KMS-11 (cell line): ENCODE data around the gene TRIOBP.
A peak's percentile ranks its signal among the peaks of the same experiment; 100 is the strongest.

Experiments
- H2AFZ ChIP-seq: fragments of 200-600 bp; sonication (generic); 2 replicates; pipeline ENCODE4 v1.6.1; 2016; ENCODE audit warnings: antibody characterized with exemption, mixed run types, low read depth
- H3K27ac ChIP-seq: fragments of 200-600 bp; sonication (generic); 2 replicates; pipeline ENCODE4 v1.6.1; 2016; ENCODE audit warnings: mild to moderate bottlenecking, mixed run types
- H3K27me3 ChIP-seq: fragments of 200-600 bp; sonication (generic); 2 replicates; pipeline ENCODE4 v1.6.1; 2017; ENCODE audit warnings: mild to moderate bottlenecking, low read depth, mixed run types, moderate library complexity; ENCODE audit not compliant: insufficient read depth
- H3K36me3 ChIP-seq: fragments of 200-600 bp; sonication (generic); 2 replicates; pipeline ENCODE4 v1.6.1; 2017; ENCODE audit warnings: mild to moderate bottlenecking, mixed run types; ENCODE audit not compliant: insufficient read depth
- H3K4me1 ChIP-seq: fragments of 200-600 bp; sonication (generic); 2 replicates; pipeline ENCODE4 v1.6.1; 2016; ENCODE audit warnings: mild to moderate bottlenecking, low read depth, mixed run types; ENCODE audit not compliant: poor library complexity, severe bottlenecking
- H3K4me2 ChIP-seq: fragments of 200-600 bp; sonication (generic); 2 replicates; pipeline ENCODE4 v1.7.0; 2016; ENCODE audit warnings: mild to moderate bottlenecking, mixed run types
- H3K4me3 ChIP-seq: fragments of 200-600 bp; sonication (generic); IDR thresholded peaks from 2 replicates; pipeline ENCODE4 v1.6.1; 2017; ENCODE audit warnings: low read depth, low read length, mixed read lengths; ENCODE audit not compliant: insufficient read depth
- H3K79me2 ChIP-seq: fragments of 200-600 bp; sonication (generic); 2 replicates; pipeline ENCODE4 v1.6.1; 2016; ENCODE audit warnings: low read depth, mixed run types; ENCODE audit not compliant: insufficient read depth
- H3K9ac ChIP-seq: fragments of 200-600 bp; sonication (generic); 2 replicates; pipeline ENCODE4 v1.6.1; 2016; ENCODE audit warnings: mild to moderate bottlenecking, mixed run types
- H4K20me1 ChIP-seq: fragments of 200-600 bp; sonication (generic); 2 replicates; pipeline ENCODE4 v1.6.1; 2016; ENCODE audit warnings: mild to moderate bottlenecking, mixed run types; ENCODE audit not compliant: insufficient read depth
- CTCF ChIP-seq: fragments of 200-600 bp; sonication (generic); conservative IDR thresholded peaks from 2 replicates; pipeline ENCODE4 v1.6.1; 2017; ENCODE audit warnings: low read depth, mild to moderate bottlenecking, antibody characterized with exemption, low read length, moderate library complexity, mixed read lengths

Gene TRIOBP

DNA sequence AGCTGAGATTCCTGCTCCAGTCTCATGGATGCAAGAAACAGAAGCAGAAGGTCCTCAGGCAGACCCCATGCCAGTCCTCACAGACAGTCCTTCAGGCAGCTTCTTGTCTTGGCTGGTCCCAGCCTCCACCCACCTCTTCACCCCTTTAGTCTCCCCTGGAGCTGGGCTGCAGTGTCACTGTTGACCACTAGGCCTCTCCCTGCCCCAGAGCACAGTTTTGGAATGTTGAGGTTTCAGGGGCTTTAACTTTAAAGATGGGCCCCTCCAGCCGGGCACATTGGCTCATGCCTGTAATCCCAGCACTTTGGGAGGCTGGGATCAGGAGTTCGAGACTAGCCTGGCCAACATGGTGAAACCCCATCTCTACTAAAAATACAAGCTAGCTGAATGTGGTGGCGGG is 71.4 kb downstream of the TRIOBP start:
- H3K36me3 ChIP-seq = no peaks in the 10 kb centered on the region

DNA sequence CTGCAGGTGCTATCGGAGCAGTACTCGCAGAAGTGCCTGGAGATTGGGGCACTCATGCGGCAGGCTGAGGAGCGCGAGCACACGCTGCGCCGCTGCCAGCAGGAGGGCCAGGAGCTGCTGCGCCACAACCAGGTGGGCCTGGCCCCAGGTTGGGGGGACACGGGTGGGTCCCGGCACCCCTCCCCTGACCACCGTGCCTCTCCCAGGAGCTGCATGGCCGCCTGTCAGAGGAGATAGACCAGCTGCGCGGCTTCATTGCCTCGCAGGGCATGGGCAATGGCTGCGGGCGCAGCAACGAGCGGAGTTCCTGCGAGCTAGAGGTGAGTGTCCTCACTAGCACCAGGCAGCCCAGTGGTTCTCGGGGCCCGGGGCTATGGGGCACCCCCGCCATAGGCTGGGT is 72.2 kb downstream of the TRIOBP start:
- Histone ChIP-seq H4K20me1 (no peaks in the 10 kb centered on the region), H3K36me3 (no peaks in the 10 kb centered on the region), H3K27me3 (no peaks in the 10 kb centered on the region), H3K4me3 (no peak overlapping the region), H3K4me1 (peaks cover 15% of the 10 kb centered on the region), H3K9ac (no peak overlapping the region), H2AFZ (no peak overlapping the region), H3K4me2 (no peak overlapping the region), H3K27ac (no peak overlapping the region), H3K79me2 (no peaks in the 10 kb centered on the region)
- TF ChIP-seq CTCF = no peak

More for the DNA sequence above, 71.4 kb downstream of the TRIOBP start:
- no peak overlapping the region for H3K4me2 ChIP-seq
- no peak overlapping the region for H3K27ac ChIP-seq
- H3K4me3 ChIP-seq = no peak overlapping the region
- no peaks in the 10 kb centered on the region for H3K79me2 ChIP-seq
- H2AFZ ChIP-seq = no peak overlapping the region
- TF ChIP-seq CTCF = peak; percentile 40; the same call in 1 of the 2 replicates
- peaks cover 21% of the 10 kb centered on the region for H3K4me1 ChIP-seq
- no peaks in the 10 kb centered on the region for H4K20me1 ChIP-seq
- H3K9ac ChIP-seq = no peak overlapping the region
- no peaks in the 10 kb centered on the region for H3K27me3 ChIP-seq

- Histone ChIP-seq H3K4me2 (no peak overlapping the region), H3K4me1 (no peaks in the 10 kb centered on the region), H2AFZ (no peak overlapping the region), H3K36me3 (no peaks in the 10 kb centered on the region), H3K4me3 (no peak overlapping the region), H3K9ac (no peak overlapping the region), H4K20me1 (no peaks in the 10 kb centered on the region), H3K27me3 (no peaks in the 10 kb centered on the region), H3K79me2 (no peaks in the 10 kb centered on the region), H3K27ac (no peak overlapping the region)
- TF ChIP-seq CTCF = no peak
Measured at GRCh38 chr22:37771081-37771480, 74.2 kb downstream of the TRIOBP start.

GRCh38 chr22:37771702-37772427 is 75.0 kb downstream of the TRIOBP start:
- Histone ChIP-seq H3K27me3 (no peaks in the 10 kb centered on the region), H4K20me1 (no peaks in the 10 kb centered on the region), H2AFZ (no peak overlapping the region), H3K9ac (no peak overlapping the region), H3K27ac (no peak overlapping the region), H3K4me3 (no peak overlapping the region), H3K36me3 (no peaks in the 10 kb centered on the region), H3K4me2 (no peak overlapping the region), H3K79me2 (no peaks in the 10 kb centered on the region), H3K4me1 (no peaks in the 10 kb centered on the region)
- no peak for TF ChIP-seq CTCF
